ENCODE measurements around the gene YBX2.

GRCh38 chr17:7314719-7315569 is 20.5 kb upstream of the YBX2 start, which contains the start of gene GPS2:
- TF ChIP-seq, protein P1, sequence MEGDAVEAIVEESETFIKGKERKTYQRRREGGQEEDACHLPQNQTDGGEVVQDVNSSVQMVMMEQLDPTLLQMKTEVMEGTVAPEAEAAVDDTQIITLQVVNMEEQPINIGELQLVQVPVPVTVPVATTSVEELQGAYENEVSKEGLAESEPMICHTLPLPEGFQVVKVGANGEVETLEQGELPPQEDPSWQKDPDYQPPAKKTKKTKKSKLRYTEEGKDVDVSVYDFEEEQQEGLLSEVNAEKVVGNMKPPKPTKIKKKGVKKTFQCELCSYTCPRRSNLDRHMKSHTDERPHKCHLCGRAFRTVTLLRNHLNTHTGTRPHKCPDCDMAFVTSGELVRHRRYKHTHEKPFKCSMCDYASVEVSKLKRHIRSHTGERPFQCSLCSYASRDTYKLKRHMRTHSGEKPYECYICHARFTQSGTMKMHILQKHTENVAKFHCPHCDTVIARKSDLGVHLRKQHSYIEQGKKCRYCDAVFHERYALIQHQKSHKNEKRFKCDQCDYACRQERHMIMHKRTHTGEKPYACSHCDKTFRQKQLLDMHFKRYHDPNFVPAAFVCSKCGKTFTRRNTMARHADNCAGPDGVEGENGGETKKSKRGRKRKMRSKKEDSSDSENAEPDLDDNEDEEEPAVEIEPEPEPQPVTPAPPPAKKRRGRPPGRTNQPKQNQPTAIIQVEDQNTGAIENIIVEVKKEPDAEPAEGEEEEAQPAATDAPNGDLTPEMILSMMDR (IDR thresholded peaks at IDR 0.05): no peak
- peak; percentile 79 to 80 (median 79) for TF ChIP-seq POLR2A (IDR thresholded peaks at IDR 0.05)

Measured in body of pancreas (tissue), 4 donors.